Measurements from ENCODE around the gene PWP2. TPM values are rescaled to one million over a fixed set of nuclear protein-coding genes. Genes with fewer than 3 reads are reported as not detected.
"Not testable (repeated sequence)": the region's sequence is repeated elsewhere in the genome, so short reads cannot be mapped to it uniquely, and the experiment has no call there.

PWP2 gene
- total RNA-seq, 1 donor from 2014 or later = 7.1 TPM

- intact Hi-C loops (cut with micrococcal nuclease) = loop anchor here (1.0 kb wide), 1 partner anchor 18 kb away; no protein-coding TSS in a partner anchor
Observed at GRCh38 chr21:44082648-44083440, 24.4 kb upstream of the PWP2 start.

- intact Hi-C loops (cut with micrococcal nuclease) = loop anchor here (1.0 kb wide), 2 partner anchors 18 to 70 kb away; no protein-coding TSS in a partner anchor
Observed at GRCh38 chr21:44083631-44084291, 23.4 kb upstream of the PWP2 start.

GRCh38 chr21:44084496-44085241 is 22.5 kb upstream of the PWP2 start:
- intact Hi-C loops (cut with micrococcal nuclease) = loop anchor here (1.0 kb wide), 1 partner anchor 71 kb away; no protein-coding TSS in a partner anchor

GRCh38 chr21:44085491-44086321 is 21.5 kb upstream of the PWP2 start:
- intact Hi-C loops (cut with micrococcal nuclease) = no loop called here

GRCh38 chr21:44086636-44087425 is 20.4 kb upstream of the PWP2 start:
- intact Hi-C loops (cut with micrococcal nuclease) = no loop called here

- intact Hi-C loops (cut with micrococcal nuclease) = no loop called here
Observed at GRCh38 chr21:44087426-44088400, 19.5 kb upstream of the PWP2 start.

GRCh38 chr21:44088401-44088780 is 18.8 kb upstream of the PWP2 start:
- intact Hi-C loops (cut with micrococcal nuclease) = no loop called here

GRCh38 chr21:44089001-44089911 is 17.9 kb upstream of the PWP2 start:
- intact Hi-C loops (cut with micrococcal nuclease) = no loop called here

GRCh38 chr21:44090325-44090724 is 16.9 kb upstream of the PWP2 start:
- intact Hi-C loops (cut with micrococcal nuclease) = no loop called here

GRCh38 chr21:44092211-44092610 is 15.0 kb upstream of the PWP2 start:
- intact Hi-C loops (cut with micrococcal nuclease) = no loop called here

- intact Hi-C loops (cut with micrococcal nuclease) = no loop called here
Observed at GRCh38 chr21:44093761-44094160, 13.4 kb upstream of the PWP2 start.

GRCh38 chr21:44094832-44095231 is 12.4 kb upstream of the PWP2 start:
- intact Hi-C loops (cut with micrococcal nuclease) = no loop called here

GRCh38 chr21:44098507-44098906 is 8.7 kb upstream of the PWP2 start:
- intact Hi-C loops (cut with micrococcal nuclease) = not testable (repeated sequence)

GRCh38 chr21:44098964-44099363 is 8.2 kb upstream of the PWP2 start:
- intact Hi-C loops (cut with micrococcal nuclease) = not testable (repeated sequence)

- intact Hi-C loops (cut with micrococcal nuclease) = not testable (repeated sequence)
Observed at GRCh38 chr21:44107589-44107988, 390 bp downstream of the PWP2 start.

- intact Hi-C loops (cut with micrococcal nuclease) = not testable (repeated sequence)
Observed at GRCh38 chr21:44113702-44114371, 6.6 kb downstream of the PWP2 start.

- intact Hi-C loops (cut with micrococcal nuclease) = not testable (repeated sequence)
Observed at GRCh38 chr21:44122131-44122530, 14.9 kb downstream of the PWP2 start.
